ENCODE results near the gene TMEM63A.

The TMEM63A gene

GRCh38 chr1:225896494-225896893 lies 14.3 kb upstream of the TMEM63A start:
- H3K36me3 ChIP-seq (ENCODE audit: control insufficient read depth, insufficient read depth, low read length) = no peaks in the 10 kb centered on the region
- H3K4me3 ChIP-seq (replicated peaks; ENCODE audit: low read depth, low read length) = no peak overlapping the region
- DNase-seq (ENCODE audit: extremely low read depth, insufficient read length) = no peak
- H3K27me3 ChIP-seq (replicated peaks; ENCODE audit: control insufficient read depth, insufficient read depth, low read length) = no peaks in the 10 kb centered on the region
- no peak for TF ChIP-seq CTCF (IDR thresholded peaks at IDR 0.05; ENCODE audit: insufficient read depth, low read length, poor library complexity, severe bottlenecking)

- TF ChIP-seq CTCF (IDR thresholded peaks at IDR 0.05; ENCODE audit: insufficient read depth, low read length, poor library complexity, severe bottlenecking) = no peak
- DNase-seq (ENCODE audit: extremely low read depth, insufficient read length) = no peak
- H3K36me3 ChIP-seq (ENCODE audit: control insufficient read depth, insufficient read depth, low read length) = no peaks in the 10 kb centered on the region
Measured at GRCh38 chr1:225892307-225892706, 10.1 kb upstream of the TMEM63A start.

GRCh38 chr1:225891229-225891972 lies 9.2 kb upstream of the TMEM63A start:
- no peak for DNase-seq (ENCODE audit: extremely low read depth, insufficient read length)
- no peak for TF ChIP-seq CTCF (IDR thresholded peaks at IDR 0.05; ENCODE audit: insufficient read depth, low read length, poor library complexity, severe bottlenecking)
- Histone ChIP-seq H3K36me3 (ENCODE audit: control insufficient read depth, insufficient read depth, low read length) (no peaks in the 10 kb centered on the region), H3K27me3 (replicated peaks; ENCODE audit: control insufficient read depth, insufficient read depth, low read length) (no peaks in the 10 kb centered on the region), H3K4me3 (replicated peaks; ENCODE audit: low read depth, low read length) (no peak overlapping the region)

More at GRCh38 chr1:225892307-225892706, 10.1 kb upstream of the TMEM63A start:
- Histone ChIP-seq H3K27me3 (replicated peaks; ENCODE audit: control insufficient read depth, insufficient read depth, low read length) (no peaks in the 10 kb centered on the region), H3K4me3 (replicated peaks; ENCODE audit: low read depth, low read length) (no peak overlapping the region)

GRCh38 chr1:225890346-225891228 lies 8.4 kb upstream of the TMEM63A start:
- Histone ChIP-seq H3K27me3 (replicated peaks; ENCODE audit: control insufficient read depth, insufficient read depth, low read length) (no peaks in the 10 kb centered on the region), H3K4me3 (replicated peaks; ENCODE audit: low read depth, low read length) (no peak overlapping the region), H3K36me3 (ENCODE audit: control insufficient read depth, insufficient read depth, low read length) (no peaks in the 10 kb centered on the region)
- DNase-seq (ENCODE audit: extremely low read depth, insufficient read length) = no peak
- no peak for TF ChIP-seq CTCF (IDR thresholded peaks at IDR 0.05; ENCODE audit: insufficient read depth, low read length, poor library complexity, severe bottlenecking)

GRCh38 chr1:225889743-225890142 lies 7.6 kb upstream of the TMEM63A start:
- DNase-seq (ENCODE audit: extremely low read depth, insufficient read length) = no peak
- TF ChIP-seq CTCF (IDR thresholded peaks at IDR 0.05; ENCODE audit: insufficient read depth, low read length, poor library complexity, severe bottlenecking) = no peak
- no peak overlapping the region for H3K4me3 ChIP-seq (replicated peaks; ENCODE audit: low read depth, low read length)
- no peaks in the 10 kb centered on the region for H3K27me3 ChIP-seq (replicated peaks; ENCODE audit: control insufficient read depth, insufficient read depth, low read length)
- H3K36me3 ChIP-seq (ENCODE audit: control insufficient read depth, insufficient read depth, low read length) = no peaks in the 10 kb centered on the region

Measured in GM06990 (cell line).